AG04449 (cell line): ENCODE results near the gene TUBB2B.

ENCODE experiments used
- CTCF ChIA-PET: fragments of 350-600 bp; formaldehyde crosslinking; extraction: SDS; loops from one replicate; lab custom pipeline; 2021; ENCODE audit warnings: antibody characterized with exemption; lab: Yijun Ruan, JAX
- POLR2A ChIA-PET: fragments of 400-600, 350-600 bp; formaldehyde crosslinking; extraction: SDS; loops from one replicate; lab custom pipeline; 2020; ENCODE audit warnings: antibody characterized with exemption, inconsistent platforms; lab: Yijun Ruan, JAX
- DNase-seq: peaks from one replicate; pipeline ENCODE4 v3.0.0-alpha.2; 2010; ENCODE audit warnings: low read depth, low spot score
- H3K4me3 ChIP-seq: 2 replicates; pipeline ENCODE4 v1.5.1; 2011; ENCODE audit warnings: low read depth, mild to moderate bottlenecking, control low read depth, low read length
- CTCF ChIP-seq: IDR thresholded peaks from one replicate; pipeline ENCODE4 v1.5.1; 2011; ENCODE audit warnings: mild to moderate bottlenecking, moderate library complexity, low read length, control low read depth, inconsistent platforms; ENCODE audit not compliant: insufficient read depth; ENCODE audit errors: missing control alignments

Gene TUBB2B

GRCh38 chr6:3265671-3266070, 38.2 kb upstream of the TUBB2B start:
- POLR2A ChIA-PET = no interaction called here
- no peak for DNase-seq
- CTCF ChIA-PET = interaction anchor here (0.9 to 2.5 kb wide), 4 partner anchors 14 to 109 kb away, joined by 3 to 8 read pairs (median 4); partner anchors contain the start of gene TUBB2A
- H3K4me3 ChIP-seq = no peak overlapping the region
- no peak for TF ChIP-seq CTCF

- POLR2A ChIA-PET = no interaction called here
- H3K4me3 ChIP-seq = no peak overlapping the region
- CTCF ChIA-PET = interaction anchor here (1.3 to 2.5 kb wide), 3 partner anchors 12 to 16 kb away, joined by 4 to 11 read pairs (median 8); no protein-coding TSS in a partner anchor
- no peak for DNase-seq
- TF ChIP-seq CTCF = no peak
Measured at GRCh38 chr6:3264356-3264755, 36.9 kb upstream of the TUBB2B start.

GRCh38 chr6:3263096-3263495, 35.6 kb upstream of the TUBB2B start:
- ChIA-PET POLR2A (no interaction called here), CTCF (interaction anchor here (1.5 to 2.5 kb wide), 3 partner anchors 11 to 469 kb away, joined by 4 to 11 read pairs (median 8); no protein-coding TSS in a partner anchor)
- H3K4me3 ChIP-seq = no peak overlapping the region
- TF ChIP-seq CTCF = no peak
- DNase-seq = no peak

DNA sequence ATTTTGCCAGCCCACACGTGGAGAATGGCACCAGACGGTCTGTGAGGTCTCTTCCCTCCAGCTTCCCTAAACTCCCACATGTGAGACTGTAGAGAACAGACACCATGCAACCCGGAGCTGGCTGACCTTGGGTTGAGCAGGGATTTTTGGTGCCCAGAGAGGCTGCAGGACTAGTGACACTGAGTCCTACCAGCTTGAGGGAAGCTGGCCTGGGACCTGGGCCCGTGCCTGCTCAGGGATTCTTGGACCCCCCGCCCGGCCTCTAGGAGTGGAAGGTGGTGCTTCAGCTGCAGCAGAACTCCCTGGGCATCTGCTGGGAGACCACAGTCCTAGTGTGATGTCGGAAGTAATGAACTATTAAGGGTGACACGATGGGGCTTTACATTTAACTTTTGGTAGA, 34.5 kb upstream of the TUBB2B start:
- ChIA-PET CTCF (interaction anchor here (0.9 to 3.6 kb wide), 6 partner anchors 11 to 470 kb away, joined by 3 to 21 read pairs (median 7); no protein-coding TSS in a partner anchor), POLR2A (no interaction called here)
- no peak overlapping the region for H3K4me3 ChIP-seq
- no peak for TF ChIP-seq CTCF
- DNase-seq = no peak

DNA sequence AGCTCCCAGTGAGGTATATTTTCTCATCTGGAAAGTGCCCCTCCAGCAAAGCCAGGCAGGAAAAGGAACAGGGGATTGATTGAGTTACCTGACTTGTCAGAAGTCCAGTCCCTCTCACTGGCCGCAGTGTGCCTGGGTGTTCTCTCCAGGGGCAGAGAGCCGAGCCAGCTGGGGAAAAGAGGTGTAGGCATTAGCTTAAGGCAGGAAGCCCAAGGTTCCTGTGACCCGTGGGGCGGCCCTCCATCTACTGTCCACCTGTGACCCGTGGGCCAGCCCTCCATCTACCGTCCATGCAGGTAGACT, 34.0 kb upstream of the TUBB2B start:
- H3K4me3 ChIP-seq = no peak overlapping the region
- no peak for TF ChIP-seq CTCF
- CTCF ChIA-PET = interaction anchor here (0.6 to 3.6 kb wide), 7 partner anchors 10 to 186 kb away, joined by 3 to 21 read pairs (median 4); no protein-coding TSS in a partner anchor
- POLR2A ChIA-PET = interaction anchor here (3.3 kb wide), 1 partner anchor 105 kb away, joined by 18 read pairs; the partner anchor contains the start of gene TUBB2A
- no peak for DNase-seq

- no peak for DNase-seq
- peak overlapping the region; percentile 15 for H3K4me3 ChIP-seq
- POLR2A ChIA-PET = interaction anchor here (0.7 to 3.3 kb wide), 2 partner anchors 104 to 458 kb away, joined by 4 to 18 read pairs; partner anchors contain the start of gene TUBB2A
- TF ChIP-seq CTCF = no peak
- CTCF ChIA-PET = interaction anchor here (0.6 to 3.6 kb wide), 8 partner anchors 10 to 186 kb away, joined by 3 to 21 read pairs (median 4); no protein-coding TSS in a partner anchor
Measured at GRCh38 chr6:3260772-3261517, 33.5 kb upstream of the TUBB2B start.
